HepG2 (cell line): Measurements from ENCODE around the gene PDE5A. TPM values are rescaled to one million over a fixed set of nuclear protein-coding genes. Genes with fewer than 3 reads are reported as not detected.

Experiments
- ATAC-seq: fragments of 200-7000 bp; cut with Tn5 transposase; 3 replicates; pipeline ENCODE4 v1.9.1; 2020; ENCODE audit warnings: mild to moderate bottlenecking, moderate library complexity
- BruUV-seq: library from RNA; stranded (reverse); fragments of 400-500 nt; replicated peaks from 2 replicates; lab custom pipeline; 2021; lab: Mats Ljungman, UMichigan
- CTCF ChIA-PET: fragments of 300-600 bp; formaldehyde crosslinking; extraction: SDS; loops from one replicate; lab custom pipeline; 2021; ENCODE audit warnings: low total read pairs, inconsistent platforms, low intra/inter-chr PET ratio; lab: Yijun Ruan, JAX
- POLR2A ChIA-PET: fragments of 350-600 bp; sonication (Branson Sonifier 250); formaldehyde crosslinking; loops from one replicate; lab custom pipeline; 2020; ENCODE audit warnings: antibody characterized with exemption, inconsistent platforms; lab: Yijun Ruan, JAX
- DNase-seq: peaks from one replicate; pipeline ENCODE4 v3.0.0-alpha.2; 2015; ENCODE audit warnings: low spot score
- FAIRE-seq: peaks from 3 replicates; lab custom pipeline; 2011; peaks lifted over from hg19 to GRCh38; lab: Jason Lieb, UNC
- H2AFZ ChIP-seq: one replicate; pipeline ENCODE4 v1.6.1; 2011; ENCODE audit warnings: low read length, inconsistent platforms
- H3K27ac ChIP-seq: fragments of 300-600 bp; 3 replicates; pipeline ENCODE4 v1.8.0; 2011; ENCODE audit warnings: mixed run types, mild to moderate bottlenecking, mixed read lengths, low read length, inconsistent platforms; ENCODE audit not compliant: insufficient read depth; ENCODE audit errors: extremely low read length
- H3K27me3 ChIP-seq, 2 experiments: fragments of 200-600 bp in 1 of 2; 2 replicates in 1 of 2; 3 replicates in 1 of 2; pipeline versions ENCODE4 v1.6.0 to v1.8.0; 2011; ENCODE audit warnings: low read length in 2 of 2, mild to moderate bottlenecking in 2 of 2, moderate library complexity in 2 of 2, inconsistent platforms in 1 of 2; ENCODE audit not compliant: insufficient read depth in 2 of 2, control insufficient read depth in 1 of 2
- H3K36me3 ChIP-seq, 2 experiments: fragments of 200-600 bp in 1 of 2; replicated peaks in 1 of 2; 2 replicates in 1 of 2; 3 replicates in 1 of 2; pipeline versions ENCODE4 v1.5.1 to v1.8.0; 2011; ENCODE audit warnings: low read length in 2 of 2, inconsistent platforms in 1 of 2; ENCODE audit not compliant: insufficient read depth in 2 of 2, control insufficient read depth in 1 of 2
- H3K4me1 ChIP-seq: 2 replicates; pipeline ENCODE4 v1.5.1; 2012; ENCODE audit warnings: low read length, inconsistent platforms; ENCODE audit not compliant: insufficient read depth
- H3K4me2 ChIP-seq: 2 replicates; pipeline ENCODE4 v1.6.0; 2011; ENCODE audit warnings: low read depth, low read length, inconsistent platforms
- H3K4me3 ChIP-seq, 3 experiments: fragments of 200-600 bp in 1 of 3; sonication (generic), shearing (Covaris generic) in 1 of 3; replicated peaks in 1 of 3; 2 replicates each; pipeline ENCODE4 v1.5.1; 2011 to 2016; ENCODE audit warnings: low read length in 3 of 3, inconsistent platforms in 2 of 3, low read depth in 2 of 3, mild to moderate bottlenecking in 2 of 3, control low read depth in 1 of 3, mixed read lengths in 1 of 3; ENCODE audit not compliant: insufficient read depth in 1 of 3
- H3K79me2 ChIP-seq: one replicate; pipeline ENCODE4 v1.6.1; 2011; ENCODE audit warnings: low read length, inconsistent platforms; ENCODE audit not compliant: insufficient read depth
- H3K9ac ChIP-seq: 2 replicates; pipeline ENCODE4 v1.6.0; 2011; ENCODE audit warnings: mild to moderate bottlenecking, low read depth, low read length, inconsistent platforms; ENCODE audit not compliant: insufficient read depth
- H3K9me3 ChIP-seq: 2 replicates; pipeline ENCODE4 v1.5.1; 2012; ENCODE audit warnings: mild to moderate bottlenecking, low read length
- H4K20me1 ChIP-seq: 2 replicates; pipeline ENCODE4 v1.6.0; 2011; ENCODE audit warnings: inconsistent platforms, mild to moderate bottlenecking, low read length, moderate library complexity; ENCODE audit not compliant: insufficient read depth
- MEF2D ChIP-seq: sonication (generic); formaldehyde crosslinking; IDR thresholded peaks from 2 replicates; pipeline ENCODE4 v1.5.1; 2020; ENCODE audit warnings: mild to moderate bottlenecking, missing genetic modification reagents
- NFRKB ChIP-seq: fragments of 450-650 bp; IDR thresholded peaks from 2 replicates; pipeline ENCODE4 v1.6.1; 2017
- TEAD2 ChIP-seq: sonication (generic); formaldehyde crosslinking; IDR thresholded peaks from 2 replicates; pipeline ENCODE4 v1.9.0; 2021; ENCODE audit warnings: missing genetic modification reagents
- ZFP62 ChIP-seq: sonication (generic); formaldehyde crosslinking; IDR thresholded peaks from 2 replicates; pipeline ENCODE4 v1.4.0; 2020; ENCODE audit warnings: missing genetic modification reagents
- ZFP90 ChIP-seq: sonication (generic); formaldehyde crosslinking; IDR thresholded peaks from 2 replicates; pipeline ENCODE4 v1.8.0; 2022; ENCODE audit warnings: missing genetic modification reagents, mild to moderate bottlenecking, inconsistent platforms, borderline replicate concordance
- ZNF468 ChIP-seq: sonication (generic); formaldehyde crosslinking; IDR thresholded peaks from 2 replicates; pipeline ENCODE4 v1.8.0; 2022; ENCODE audit warnings: mild to moderate bottlenecking, moderate library complexity, missing genetic modification reagents
- ZNF724P ChIP-seq: sonication (generic); formaldehyde crosslinking; IDR thresholded peaks from 2 replicates; pipeline ENCODE4 v1.8.0; 2022; ENCODE audit warnings: missing genetic modification reagents, borderline replicate concordance
- WGBS: methylation state at CpG from one replicate; pipeline ENCODE4 v1.1.6; 2017; ENCODE audit warnings: low lambda C conversion rate; 5-methylcytosine and 5-hydroxymethylcytosine counted together
- in situ Hi-C: cut with HindIII; loops from 2 replicates; pipeline ENCODE4 v1.10.0; 2017; ENCODE audit warnings: low pct_unique_long_range_greater_than_20kb; ENCODE audit not compliant: extremely low pct_ligation_motif_present
- intact Hi-C: fragments of 100-400 bp; cut with micrococcal nuclease; formaldehyde crosslinking; loops from one replicate; pipeline ENCODE4 v1.10.0; 2022; ENCODE audit not compliant: unreplicated experiment
- polyA plus RNA-seq, 8 experiments: library from polyadenylated mRNA; depleted of rRNA in 3 of 8; stranded (reverse) in 7 of 8; unstranded in 1 of 8; fragments of >200 nt; fragmentation: Illumina TruSeq in 4 of 8; extraction: Trizol in 4 of 8; gene quantifications; 2 replicates each; pipeline versions ENCODE4 v1.2.1 to v1.2.3, GENCODE V29; 2011 to 2016; ENCODE audit warnings: low read depth in 4 of 8, missing spikeins in 1 of 8, mixed read lengths in 1 of 8; ENCODE audit not compliant: insufficient read depth in 1 of 8
- total RNA-seq, 5 experiments: library from RNA; depleted of rRNA; stranded (reverse); fragments of >200 nt; fragmentation: Illumina TruSeq; extraction: Trizol; gene quantifications; 2 replicates each; pipeline ENCODE4 v1.2.3, GENCODE V29; 2016; ENCODE audit warnings: low read depth in 1 of 5
- TF ChIP-seq, protein P1 (sequence below): sonication (generic); formaldehyde crosslinking; IDR thresholded peaks from 2 replicates; pipeline ENCODE4 v1.9.0; 2021; ENCODE audit warnings: missing genetic modification reagents, borderline replicate concordance
- TF ChIP-seq, protein P2 (sequence below): IDR thresholded peaks from 2 replicates; pipeline ENCODE4 v1.6.1; 2016; ENCODE audit warnings: mild to moderate bottlenecking
- TF ChIP-seq, protein P3 (sequence below): sonication (generic); formaldehyde crosslinking; IDR thresholded peaks from 2 replicates; pipeline ENCODE4 v1.4.0; 2020; ENCODE audit warnings: mild to moderate bottlenecking, low read depth, missing genetic modification reagents
- TF ChIP-seq, protein P4 (sequence below): sonication (generic); formaldehyde crosslinking; IDR thresholded peaks from 2 replicates; pipeline ENCODE4 v1.5.1; 2020; ENCODE audit warnings: mild to moderate bottlenecking, missing genetic modification reagents, borderline replicate concordance

The PDE5A gene
- total and polyA plus RNA-seq, 2 of the 13 experiments (the other 11 are each of a cell fraction or from before 2014, with no cell fraction given) = 0.22 to 0.44 TPM

DNA sequence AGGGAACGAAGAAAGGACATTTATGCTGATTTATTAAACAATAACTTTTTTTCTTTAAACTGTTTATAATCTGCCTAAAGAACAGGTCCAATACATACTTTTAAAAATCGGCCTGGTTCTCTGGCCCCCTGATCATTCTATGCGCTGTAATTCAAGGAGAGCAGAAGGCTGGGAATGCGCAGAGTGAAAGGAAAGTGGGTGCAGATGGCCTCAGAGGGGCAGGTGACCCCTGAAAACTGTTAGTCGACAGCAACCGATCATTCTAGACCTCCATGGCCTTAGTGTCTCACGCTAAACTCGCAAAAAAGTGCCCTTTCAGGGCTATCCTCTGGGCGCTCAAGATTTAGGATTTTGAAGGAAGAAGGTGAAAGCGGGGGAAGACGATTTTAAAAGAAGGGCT, 2.2 kb downstream of the PDE5A start:
- FAIRE-seq = no peak
- no peak overlapping the region for H2AFZ ChIP-seq
- in situ Hi-C loops (loop anchor here (10.0 to 25.0 kb wide), 3 partner anchors 312 to 639 kb away; no protein-coding TSS in a partner anchor), intact Hi-C loops (loop anchor here (10.0 kb wide), 1 partner anchor 132 kb away; no protein-coding TSS in a partner anchor)
- peak overlapping the region; percentile 97 for H3K4me2 ChIP-seq
- no peaks in the 10 kb centered on the region for H3K79me2 ChIP-seq
- CTCF ChIA-PET = interaction anchor here (0.7 to 2.0 kb wide), 4 partner anchors 130 to 645 kb away, joined by 3 to 6 read pairs (median 4); no protein-coding TSS in a partner anchor
- POLR2A ChIA-PET = no interaction called here
- H3K9ac ChIP-seq = no peak overlapping the region
- WGBS = 57% methylated on average over 11 of the region's 11 CpGs
- DNase-seq = no peak
- H3K27ac ChIP-seq = no peak overlapping the region
- no peaks in the 10 kb centered on the region for H4K20me1 ChIP-seq
- ATAC-seq = no peak
- no TSS peak for BruUV-seq
- peaks cover 4 to 21% of the 10 kb centered on the region in 2 experiments; a peak in 4 of 5 replicates for H3K27me3 ChIP-seq
- H3K36me3 ChIP-seq = no peaks in the 10 kb centered on the region
- peaks cover 28% of the 10 kb centered on the region for H3K4me1 ChIP-seq
- no peaks in the 10 kb centered on the region for H3K9me3 ChIP-seq
- peak overlapping the region in 1 of 3 experiments; percentile 27; a peak in 2 of 6 replicates for H3K4me3 ChIP-seq
- no peak for TF ChIP-seq ZFP62 (CRISPR knock-in tag)
- no peak for TF ChIP-seq NFRKB
- TF ChIP-seq ZFP90 (CRISPR knock-in tag) = no peak
- TF ChIP-seq MEF2D (CRISPR knock-in tag) = no peak
- TF ChIP-seq, protein P1, sequence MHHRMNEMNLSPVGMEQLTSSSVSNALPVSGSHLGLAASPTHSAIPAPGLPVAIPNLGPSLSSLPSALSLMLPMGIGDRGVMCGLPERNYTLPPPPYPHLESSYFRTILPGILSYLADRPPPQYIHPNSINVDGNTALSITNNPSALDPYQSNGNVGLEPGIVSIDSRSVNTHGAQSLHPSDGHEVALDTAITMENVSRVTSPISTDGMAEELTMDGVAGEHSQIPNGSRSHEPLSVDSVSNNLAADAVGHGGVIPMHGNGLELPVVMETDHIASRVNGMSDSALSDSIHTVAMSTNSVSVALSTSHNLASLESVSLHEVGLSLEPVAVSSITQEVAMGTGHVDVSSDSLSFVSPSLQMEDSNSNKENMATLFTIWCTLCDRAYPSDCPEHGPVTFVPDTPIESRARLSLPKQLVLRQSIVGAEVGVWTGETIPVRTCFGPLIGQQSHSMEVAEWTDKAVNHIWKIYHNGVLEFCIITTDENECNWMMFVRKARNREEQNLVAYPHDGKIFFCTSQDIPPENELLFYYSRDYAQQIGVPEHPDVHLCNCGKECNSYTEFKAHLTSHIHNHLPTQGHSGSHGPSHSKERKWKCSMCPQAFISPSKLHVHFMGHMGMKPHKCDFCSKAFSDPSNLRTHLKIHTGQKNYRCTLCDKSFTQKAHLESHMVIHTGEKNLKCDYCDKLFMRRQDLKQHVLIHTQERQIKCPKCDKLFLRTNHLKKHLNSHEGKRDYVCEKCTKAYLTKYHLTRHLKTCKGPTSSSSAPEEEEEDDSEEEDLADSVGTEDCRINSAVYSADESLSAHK (CRISPR knock-in tag) = no peak
- TF ChIP-seq, protein P2, sequence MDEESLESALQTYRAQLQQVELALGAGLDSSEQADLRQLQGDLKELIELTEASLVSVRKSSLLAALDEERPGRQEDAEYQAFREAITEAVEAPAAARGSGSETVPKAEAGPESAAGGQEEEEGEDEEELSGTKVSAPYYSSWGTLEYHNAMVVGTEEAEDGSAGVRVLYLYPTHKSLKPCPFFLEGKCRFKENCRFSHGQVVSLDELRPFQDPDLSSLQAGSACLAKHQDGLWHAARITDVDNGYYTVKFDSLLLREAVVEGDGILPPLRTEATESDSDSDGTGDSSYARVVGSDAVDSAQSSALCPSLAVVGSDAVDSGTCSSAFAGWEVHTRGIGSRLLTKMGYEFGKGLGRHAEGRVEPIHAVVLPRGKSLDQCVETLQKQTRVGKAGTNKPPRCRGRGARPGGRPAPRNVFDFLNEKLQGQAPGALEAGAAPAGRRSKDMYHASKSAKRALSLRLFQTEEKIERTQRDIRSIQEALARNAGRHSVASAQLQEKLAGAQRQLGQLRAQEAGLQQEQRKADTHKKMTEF (CRISPR knock-in tag) = no peak
- no peak for TF ChIP-seq ZNF724P
- TF ChIP-seq, protein P3, sequence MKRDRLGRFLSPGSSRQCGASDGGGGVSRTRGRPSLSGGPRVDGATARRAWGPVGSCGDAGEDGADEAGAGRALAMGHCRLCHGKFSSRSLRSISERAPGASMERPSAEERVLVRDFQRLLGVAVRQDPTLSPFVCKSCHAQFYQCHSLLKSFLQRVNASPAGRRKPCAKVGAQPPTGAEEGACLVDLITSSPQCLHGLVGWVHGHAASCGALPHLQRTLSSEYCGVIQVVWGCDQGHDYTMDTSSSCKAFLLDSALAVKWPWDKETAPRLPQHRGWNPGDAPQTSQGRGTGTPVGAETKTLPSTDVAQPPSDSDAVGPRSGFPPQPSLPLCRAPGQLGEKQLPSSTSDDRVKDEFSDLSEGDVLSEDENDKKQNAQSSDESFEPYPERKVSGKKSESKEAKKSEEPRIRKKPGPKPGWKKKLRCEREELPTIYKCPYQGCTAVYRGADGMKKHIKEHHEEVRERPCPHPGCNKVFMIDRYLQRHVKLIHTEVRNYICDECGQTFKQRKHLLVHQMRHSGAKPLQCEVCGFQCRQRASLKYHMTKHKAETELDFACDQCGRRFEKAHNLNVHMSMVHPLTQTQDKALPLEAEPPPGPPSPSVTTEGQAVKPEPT (CRISPR knock-in tag) = no peak
- TF ChIP-seq ZNF468 (CRISPR knock-in tag) = no peak
- TF ChIP-seq TEAD2 (CRISPR knock-in tag) = no peak
- TF ChIP-seq, protein P4, sequence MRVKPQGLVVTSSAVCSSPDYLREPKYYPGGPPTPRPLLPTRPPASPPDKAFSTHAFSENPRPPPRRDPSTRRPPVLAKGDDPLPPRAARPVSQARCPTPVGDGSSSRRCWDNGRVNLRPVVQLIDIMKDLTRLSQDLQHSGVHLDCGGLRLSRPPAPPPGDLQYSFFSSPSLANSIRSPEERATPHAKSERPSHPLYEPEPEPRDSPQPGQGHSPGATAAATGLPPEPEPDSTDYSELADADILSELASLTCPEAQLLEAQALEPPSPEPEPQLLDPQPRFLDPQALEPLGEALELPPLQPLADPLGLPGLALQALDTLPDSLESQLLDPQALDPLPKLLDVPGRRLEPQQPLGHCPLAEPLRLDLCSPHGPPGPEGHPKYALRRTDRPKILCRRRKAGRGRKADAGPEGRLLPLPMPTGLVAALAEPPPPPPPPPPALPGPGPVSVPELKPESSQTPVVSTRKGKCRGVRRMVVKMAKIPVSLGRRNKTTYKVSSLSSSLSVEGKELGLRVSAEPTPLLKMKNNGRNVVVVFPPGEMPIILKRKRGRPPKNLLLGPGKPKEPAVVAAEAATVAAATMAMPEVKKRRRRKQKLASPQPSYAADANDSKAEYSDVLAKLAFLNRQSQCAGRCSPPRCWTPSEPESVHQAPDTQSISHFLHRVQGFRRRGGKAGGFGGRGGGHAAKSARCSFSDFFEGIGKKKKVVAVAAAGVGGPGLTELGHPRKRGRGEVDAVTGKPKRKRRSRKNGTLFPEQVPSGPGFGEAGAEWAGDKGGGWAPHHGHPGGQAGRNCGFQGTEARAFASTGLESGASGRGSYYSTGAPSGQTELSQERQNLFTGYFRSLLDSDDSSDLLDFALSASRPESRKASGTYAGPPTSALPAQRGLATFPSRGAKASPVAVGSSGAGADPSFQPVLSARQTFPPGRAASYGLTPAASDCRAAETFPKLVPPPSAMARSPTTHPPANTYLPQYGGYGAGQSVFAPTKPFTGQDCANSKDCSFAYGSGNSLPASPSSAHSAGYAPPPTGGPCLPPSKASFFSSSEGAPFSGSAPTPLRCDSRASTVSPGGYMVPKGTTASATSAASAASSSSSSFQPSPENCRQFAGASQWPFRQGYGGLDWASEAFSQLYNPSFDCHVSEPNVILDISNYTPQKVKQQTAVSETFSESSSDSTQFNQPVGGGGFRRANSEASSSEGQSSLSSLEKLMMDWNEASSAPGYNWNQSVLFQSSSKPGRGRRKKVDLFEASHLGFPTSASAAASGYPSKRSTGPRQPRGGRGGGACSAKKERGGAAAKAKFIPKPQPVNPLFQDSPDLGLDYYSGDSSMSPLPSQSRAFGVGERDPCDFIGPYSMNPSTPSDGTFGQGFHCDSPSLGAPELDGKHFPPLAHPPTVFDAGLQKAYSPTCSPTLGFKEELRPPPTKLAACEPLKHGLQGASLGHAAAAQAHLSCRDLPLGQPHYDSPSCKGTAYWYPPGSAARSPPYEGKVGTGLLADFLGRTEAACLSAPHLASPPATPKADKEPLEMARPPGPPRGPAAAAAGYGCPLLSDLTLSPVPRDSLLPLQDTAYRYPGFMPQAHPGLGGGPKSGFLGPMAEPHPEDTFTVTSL (CRISPR knock-in tag) = no peak
